Measurements from ENCODE around the gene SND1.
A peak's percentile ranks its signal among the peaks of the same experiment; 100 is the strongest.

SND1 gene

GRCh38 chr7:127675721-127676120 is 23.7 kb downstream of the SND1 start:
- DNase-seq (ENCODE audit: insufficient read length) (no peak), FAIRE-seq (no peak)
- no peak for TF ChIP-seq POLR2AphosphoS5 (IDR thresholded peaks at IDR 0.05; ENCODE audit: low read depth, low read length)

- DNase-seq (ENCODE audit: insufficient read length), result no peak
- no peak for FAIRE-seq
- TF ChIP-seq POLR2A (IDR thresholded peaks at IDR 0.05; ENCODE audit: low read depth, low read length), result no peak
Observed at GRCh38 chr7:127677433-127678230, 25.6 kb downstream of the SND1 start.

- FAIRE-seq (no peak), DNase-seq (ENCODE audit: insufficient read length) (no peak)
- TF ChIP-seq POLR2AphosphoS5 (IDR thresholded peaks at IDR 0.05; ENCODE audit: low read depth, low read length), result no peak
- no peak for TF ChIP-seq POLR2A (IDR thresholded peaks at IDR 0.05; ENCODE audit: low read depth, low read length)
- no peak for TF ChIP-seq TAF1 (IDR thresholded peaks at IDR 0.05; ENCODE audit: borderline replicate concordance, low read depth, low read length)
Observed at GRCh38 chr7:127678337-127678736, 26.3 kb downstream of the SND1 start.

GRCh38 chr7:127678947-127679346 is 27.0 kb downstream of the SND1 start:
- DNase-seq (ENCODE audit: insufficient read length) (peak; percentile 13), FAIRE-seq (no peak)
- TF ChIP-seq POLR2AphosphoS5 (IDR thresholded peaks at IDR 0.05; ENCODE audit: low read depth, low read length) (no peak), POLR2A (IDR thresholded peaks at IDR 0.05; ENCODE audit: low read depth, low read length) (no peak), TAF1 (IDR thresholded peaks at IDR 0.05; ENCODE audit: borderline replicate concordance, low read depth, low read length) (no peak)

- TF ChIP-seq TAF1 (IDR thresholded peaks at IDR 0.05; ENCODE audit: borderline replicate concordance, low read depth, low read length), result no peak
- TF ChIP-seq POLR2AphosphoS5 (IDR thresholded peaks at IDR 0.05; ENCODE audit: low read depth, low read length), result no peak
- TF ChIP-seq POLR2A (IDR thresholded peaks at IDR 0.05; ENCODE audit: low read depth, low read length), result no peak
Observed at GRCh38 chr7:127680983-127681382, 29.0 kb downstream of the SND1 start.

GRCh38 chr7:127682140-127682539 is 30.1 kb downstream of the SND1 start:
- no peak for FAIRE-seq
- TF ChIP-seq POLR2A (IDR thresholded peaks at IDR 0.05; ENCODE audit: low read depth, low read length) (no peak), TAF1 (IDR thresholded peaks at IDR 0.05; ENCODE audit: borderline replicate concordance, low read depth, low read length) (no peak), POLR2AphosphoS5 (IDR thresholded peaks at IDR 0.05; ENCODE audit: low read depth, low read length) (no peak)

More at GRCh38 chr7:127680983-127681382, 29.0 kb downstream of the SND1 start:
- DNase-seq (ENCODE audit: insufficient read length) (no peak), FAIRE-seq (no peak)

GRCh38 chr7:127683776-127684681 is 32.0 kb downstream of the SND1 start:
- TF ChIP-seq POLR2A (IDR thresholded peaks at IDR 0.05; ENCODE audit: low read depth, low read length) (no peak), TAF1 (IDR thresholded peaks at IDR 0.05; ENCODE audit: borderline replicate concordance, low read depth, low read length) (no peak), POLR2AphosphoS5 (IDR thresholded peaks at IDR 0.05; ENCODE audit: low read depth, low read length) (no peak)
- DNase-seq (ENCODE audit: insufficient read length), result no peak
- FAIRE-seq, result no peak

More at GRCh38 chr7:127682140-127682539, 30.1 kb downstream of the SND1 start:
- DNase-seq (ENCODE audit: insufficient read length), result no peak

- TF ChIP-seq POLR2A (IDR thresholded peaks at IDR 0.05; ENCODE audit: low read depth, low read length) (no peak), TAF1 (IDR thresholded peaks at IDR 0.05; ENCODE audit: borderline replicate concordance, low read depth, low read length) (no peak), POLR2AphosphoS5 (IDR thresholded peaks at IDR 0.05; ENCODE audit: low read depth, low read length) (no peak)
- DNase-seq (ENCODE audit: insufficient read length), result no peak
- no peak for FAIRE-seq
Observed at GRCh38 chr7:127689194-127689772, 37.3 kb downstream of the SND1 start.

- FAIRE-seq (no peak), DNase-seq (ENCODE audit: insufficient read length) (no peak)
- no peak for TF ChIP-seq TAF1 (IDR thresholded peaks at IDR 0.05; ENCODE audit: borderline replicate concordance, low read depth, low read length)
- TF ChIP-seq POLR2AphosphoS5 (IDR thresholded peaks at IDR 0.05; ENCODE audit: low read depth, low read length), result no peak
- TF ChIP-seq POLR2A (IDR thresholded peaks at IDR 0.05; ENCODE audit: low read depth, low read length), result no peak
Observed at GRCh38 chr7:127690337-127690736, 38.3 kb downstream of the SND1 start.

- TF ChIP-seq POLR2A (IDR thresholded peaks at IDR 0.05; ENCODE audit: low read depth, low read length), result no peak
- no peak for TF ChIP-seq POLR2AphosphoS5 (IDR thresholded peaks at IDR 0.05; ENCODE audit: low read depth, low read length)
- TF ChIP-seq TAF1 (IDR thresholded peaks at IDR 0.05; ENCODE audit: borderline replicate concordance, low read depth, low read length), result no peak
- FAIRE-seq (no peak), DNase-seq (ENCODE audit: insufficient read length) (no peak)
Observed at GRCh38 chr7:127690806-127691205, 38.8 kb downstream of the SND1 start.

GRCh38 chr7:127692200-127692599 is 40.2 kb downstream of the SND1 start:
- FAIRE-seq (peak; percentile 27), DNase-seq (ENCODE audit: insufficient read length) (peak; percentile 8)
- TF ChIP-seq TAF1 (IDR thresholded peaks at IDR 0.05; ENCODE audit: borderline replicate concordance, low read depth, low read length) (no peak), POLR2A (IDR thresholded peaks at IDR 0.05; ENCODE audit: low read depth, low read length) (no peak), POLR2AphosphoS5 (IDR thresholded peaks at IDR 0.05; ENCODE audit: low read depth, low read length) (no peak)

All from GM12892 (cell line).